Neural cell (in vitro differentiated cells): ENCODE results near the gene TNFRSF12A.

Source experiments
- EP300 ChIP-seq: fragments of 450-650 bp; conservative IDR thresholded peaks from 2 replicates; pipeline ENCODE4 v1.6.1; 2014; ENCODE audit warnings: antibody characterized with exemption, mild to moderate bottlenecking, moderate library complexity; ENCODE audit not compliant: poor library complexity, severe bottlenecking
- EZH2 ChIP-seq: fragments of 200-600, 300-800 bp; shearing (Covaris generic), sonication (generic); IDR thresholded peaks from 2 replicates; pipeline ENCODE4 v1.6.1; 2014; ENCODE audit warnings: antibody characterized with exemption, low read length, borderline replicate concordance, mild to moderate bottlenecking; ENCODE audit not compliant: insufficient read depth, poor library complexity, severe bottlenecking
- MXI1 ChIP-seq: fragments of 450-650 bp; conservative IDR thresholded peaks from 2 replicates; pipeline ENCODE4 v1.6.1; 2014; ENCODE audit warnings: antibody characterized with exemption, mild to moderate bottlenecking; ENCODE audit not compliant: poor library complexity, severe bottlenecking
- POLR2AphosphoS5 ChIP-seq: IDR thresholded peaks from 2 replicates; pipeline ENCODE4 v1.6.1; 2012
- RAD21 ChIP-seq: fragments of 450-650 bp; conservative IDR thresholded peaks from 2 replicates; pipeline ENCODE4 v1.6.1; 2014; ENCODE audit warnings: antibody characterized with exemption, mild to moderate bottlenecking, moderate library complexity
- REST ChIP-seq: IDR thresholded peaks from 2 replicates; pipeline ENCODE4 v1.6.1; 2012; ENCODE audit warnings: borderline replicate concordance
- SMC3 ChIP-seq: fragments of 450-650 bp; conservative IDR thresholded peaks from 2 replicates; pipeline ENCODE4 v1.6.1; 2014; ENCODE audit warnings: antibody characterized with exemption, mild to moderate bottlenecking, moderate library complexity; ENCODE audit not compliant: poor library complexity
- TF ChIP-seq, protein P1 (sequence below): fragments of 450-650 bp; IDR thresholded peaks from 2 replicates; pipeline ENCODE4 v1.5.1; 2014; ENCODE audit warnings: antibody characterized with exemption, mild to moderate bottlenecking, moderate library complexity; ENCODE audit not compliant: poor library complexity, severe bottlenecking

GRCh38 chr16:3020604-3021448 is 658 bp downstream of the TNFRSF12A start:
- TF ChIP-seq, protein P1, sequence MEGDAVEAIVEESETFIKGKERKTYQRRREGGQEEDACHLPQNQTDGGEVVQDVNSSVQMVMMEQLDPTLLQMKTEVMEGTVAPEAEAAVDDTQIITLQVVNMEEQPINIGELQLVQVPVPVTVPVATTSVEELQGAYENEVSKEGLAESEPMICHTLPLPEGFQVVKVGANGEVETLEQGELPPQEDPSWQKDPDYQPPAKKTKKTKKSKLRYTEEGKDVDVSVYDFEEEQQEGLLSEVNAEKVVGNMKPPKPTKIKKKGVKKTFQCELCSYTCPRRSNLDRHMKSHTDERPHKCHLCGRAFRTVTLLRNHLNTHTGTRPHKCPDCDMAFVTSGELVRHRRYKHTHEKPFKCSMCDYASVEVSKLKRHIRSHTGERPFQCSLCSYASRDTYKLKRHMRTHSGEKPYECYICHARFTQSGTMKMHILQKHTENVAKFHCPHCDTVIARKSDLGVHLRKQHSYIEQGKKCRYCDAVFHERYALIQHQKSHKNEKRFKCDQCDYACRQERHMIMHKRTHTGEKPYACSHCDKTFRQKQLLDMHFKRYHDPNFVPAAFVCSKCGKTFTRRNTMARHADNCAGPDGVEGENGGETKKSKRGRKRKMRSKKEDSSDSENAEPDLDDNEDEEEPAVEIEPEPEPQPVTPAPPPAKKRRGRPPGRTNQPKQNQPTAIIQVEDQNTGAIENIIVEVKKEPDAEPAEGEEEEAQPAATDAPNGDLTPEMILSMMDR = no peak
- TF ChIP-seq EP300 (no peak), POLR2AphosphoS5 (no peak), EZH2 (no peak), REST (no peak), RAD21 (no peak), SMC3 (no peak), MXI1 (no peak)
